Karpas-422 (cell line): ENCODE data around the gene CHORDC1. TPM values are rescaled to one million over a fixed set of nuclear protein-coding genes. Genes with fewer than 3 reads are reported as not detected.
"Not testable (repeated sequence)": the region's sequence is repeated elsewhere in the genome, so short reads cannot be mapped to it uniquely, and the experiment has no call there.

Source experiments
- DNase-seq: peaks from one replicate; pipeline ENCODE4 v3.0.0-alpha.2; 2015
- H2AFZ ChIP-seq: fragments of 200-600 bp; sonication (generic); 2 replicates; pipeline ENCODE4 v1.6.1; 2014; ENCODE audit warnings: antibody characterized with exemption, low read length, mixed read lengths
- H3K27ac ChIP-seq: fragments of 200-600 bp; sonication (generic); 2 replicates; pipeline ENCODE4 v1.5.1; 2014; ENCODE audit warnings: mild to moderate bottlenecking, low read length, moderate library complexity
- H3K27me3 ChIP-seq: fragments of 200-600 bp; sonication (generic); 2 replicates; pipeline ENCODE4 v1.6.1; 2014; ENCODE audit warnings: low read length, mixed read lengths
- H3K36me3 ChIP-seq: fragments of 200-600 bp; sonication (generic); 2 replicates; pipeline ENCODE4 v1.6.1; 2014; ENCODE audit warnings: low read length, mixed read lengths; ENCODE audit not compliant: insufficient read depth
- H3K4me1 ChIP-seq: fragments of 200-600 bp; sonication (generic); 2 replicates; pipeline ENCODE4 v1.6.1; 2014; ENCODE audit warnings: mild to moderate bottlenecking, low read length, mixed read lengths
- H3K4me2 ChIP-seq: fragments of 200-600 bp; sonication (generic); 2 replicates; pipeline ENCODE4 v1.6.1; 2014; ENCODE audit warnings: low read length, low read depth, mild to moderate bottlenecking; ENCODE audit not compliant: poor library complexity, severe bottlenecking
- H3K4me3 ChIP-seq: fragments of 200-600 bp; sonication (generic); 2 replicates; pipeline ENCODE4 v1.5.1; 2014; ENCODE audit warnings: mild to moderate bottlenecking, antibody characterized with exemption, low read length, mixed read lengths
- H3K79me2 ChIP-seq: fragments of 200-600 bp; sonication (generic); 2 replicates; pipeline ENCODE4 v1.6.1; 2014; ENCODE audit warnings: mild to moderate bottlenecking, low read length, mixed read lengths
- H3K9ac ChIP-seq: fragments of 200-600 bp; sonication (generic); 2 replicates; pipeline ENCODE4 v1.6.0; 2014; ENCODE audit warnings: low read length
- H3K9me2 ChIP-seq: fragments of 200-600 bp; sonication (generic), shearing (Covaris generic); replicated peaks from 2 replicates; pipeline ENCODE4 v1.6.0; 2014; ENCODE audit warnings: mild to moderate bottlenecking, low read length, moderate library complexity; ENCODE audit not compliant: insufficient read depth
- H3K9me3 ChIP-seq: fragments of 300-700, 200-600 bp; sonication (generic); 2 replicates; pipeline ENCODE4 v1.6.1; 2014; ENCODE audit warnings: low read length, mixed read lengths
- H4K20me1 ChIP-seq: fragments of 200-600 bp; sonication (generic); 2 replicates; pipeline ENCODE4 v1.6.1; 2014; ENCODE audit warnings: mild to moderate bottlenecking, antibody characterized with exemption, low read length, low read depth; ENCODE audit not compliant: insufficient read depth
- total RNA-seq: library from RNA; depleted of rRNA; stranded (reverse); fragments of >200 nt; shearing (Covaris generic); gene quantifications from 2 replicates; pipeline ENCODE4 v1.2.3, GENCODE V29; 2014; ENCODE audit warnings: low replicate concordance

Gene CHORDC1
- total RNA-seq, 1 experiment from 2014 or later: 204 TPM

GRCh38 chr11:90187839-90188238 lies 35.0 kb downstream of the CHORDC1 start:
- Histone ChIP-seq H2AFZ (no peak overlapping the region), H3K9me2 (no peaks in the 10 kb centered on the region), H3K9ac (no peak overlapping the region), H3K79me2 (no peaks in the 10 kb centered on the region), H3K4me2 (no peak overlapping the region), H3K36me3 (peaks cover 30% of the 10 kb centered on the region), H3K27me3 (no peaks in the 10 kb centered on the region), H3K4me3 (no peak overlapping the region), H3K4me1 (no peaks in the 10 kb centered on the region), H4K20me1 (no peaks in the 10 kb centered on the region), H3K27ac (no peak overlapping the region), H3K9me3 (no peaks in the 10 kb centered on the region)
- DNase-seq: no peak

DNA sequence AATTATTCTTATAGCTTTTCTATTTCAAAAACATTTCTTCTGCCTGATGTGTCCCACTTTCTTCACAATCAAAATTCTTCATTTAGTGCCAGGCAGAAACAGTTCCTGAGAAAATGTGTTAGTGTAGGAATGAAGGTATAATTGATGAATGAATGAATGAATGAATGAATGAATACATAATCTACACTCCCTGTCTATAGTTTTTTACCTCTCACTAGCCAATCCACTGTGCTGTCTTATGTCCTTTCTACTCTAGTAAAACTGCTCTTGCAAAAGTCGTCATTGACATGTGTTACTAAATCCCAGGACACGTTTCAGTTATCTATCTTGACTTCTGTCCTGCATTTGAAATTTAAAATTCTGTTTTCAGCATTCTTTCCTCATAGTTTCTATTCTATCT lies 42.9 kb downstream of the CHORDC1 start:
- no peak overlapping the region for H2AFZ ChIP-seq
- H3K9me3 ChIP-seq: no peaks in the 10 kb centered on the region
- H3K27ac ChIP-seq: no peak overlapping the region
- H3K79me2 ChIP-seq: no peaks in the 10 kb centered on the region
- H3K9ac ChIP-seq: no peak overlapping the region
- no peaks in the 10 kb centered on the region for H3K9me2 ChIP-seq
- H3K4me2 ChIP-seq: no peak overlapping the region
- no peaks in the 10 kb centered on the region for H3K36me3 ChIP-seq
- no peak overlapping the region for H3K4me3 ChIP-seq
- DNase-seq: no peak
- H4K20me1 ChIP-seq: no peaks in the 10 kb centered on the region
- H3K27me3 ChIP-seq: no peaks in the 10 kb centered on the region
- no peaks in the 10 kb centered on the region for H3K4me1 ChIP-seq

DNA sequence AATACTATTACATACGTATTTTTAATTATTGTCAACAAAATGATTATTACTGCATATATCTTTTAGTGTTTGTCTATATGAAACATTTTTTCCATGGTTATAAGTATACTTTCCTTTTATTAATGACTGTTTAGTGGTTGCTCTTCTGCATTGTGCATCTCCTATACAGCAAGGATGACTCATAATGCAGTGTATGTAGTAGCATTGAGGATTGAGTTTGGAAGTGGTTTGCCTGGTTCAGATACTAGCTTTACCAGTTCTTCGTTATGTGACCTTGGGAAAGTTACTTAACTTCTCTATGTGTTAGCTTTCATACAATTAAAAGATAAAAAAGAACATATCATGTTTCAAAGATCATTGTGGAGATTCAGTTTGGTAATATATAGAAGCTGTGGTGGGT lies 44.1 kb downstream of the CHORDC1 start:
- H3K27me3 ChIP-seq: no peaks in the 10 kb centered on the region
- no peaks in the 10 kb centered on the region for H3K36me3 ChIP-seq
- no peak overlapping the region for H3K9ac ChIP-seq
- H3K4me3 ChIP-seq: no peak overlapping the region
- H3K4me1 ChIP-seq: no peaks in the 10 kb centered on the region
- no peaks in the 10 kb centered on the region for H3K9me3 ChIP-seq
- no peak overlapping the region for H3K27ac ChIP-seq
- H3K4me2 ChIP-seq: no peak overlapping the region
- no peaks in the 10 kb centered on the region for H4K20me1 ChIP-seq
- H3K9me2 ChIP-seq: no peaks in the 10 kb centered on the region
- no peak overlapping the region for H2AFZ ChIP-seq
- no peaks in the 10 kb centered on the region for H3K79me2 ChIP-seq
- DNase-seq: no peak

DNA sequence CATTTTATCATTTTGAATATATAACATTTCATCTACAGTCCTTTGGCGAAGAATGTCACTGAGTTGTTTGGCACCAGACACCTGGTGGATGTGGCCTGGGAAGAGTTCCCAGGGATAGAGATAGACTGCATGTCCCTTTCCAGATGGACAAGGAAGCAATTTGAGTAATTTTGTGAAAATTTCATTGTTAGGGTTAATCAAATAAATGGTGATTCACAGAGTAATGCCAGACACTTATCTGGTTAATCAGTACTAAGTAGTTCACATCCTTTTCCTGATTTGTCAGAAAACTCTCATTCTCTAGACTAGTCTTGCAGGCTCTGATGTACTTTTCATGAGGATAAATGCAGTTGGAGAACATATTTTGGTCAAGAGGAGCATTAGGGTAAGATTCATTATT lies 46.8 kb downstream of the CHORDC1 start:
- no peak overlapping the region for H3K4me3 ChIP-seq
- no peaks in the 10 kb centered on the region for H3K27me3 ChIP-seq
- no peaks in the 10 kb centered on the region for H3K9me3 ChIP-seq
- no peaks in the 10 kb centered on the region for H3K36me3 ChIP-seq
- no peak overlapping the region for H2AFZ ChIP-seq
- no peaks in the 10 kb centered on the region for H3K79me2 ChIP-seq
- H3K27ac ChIP-seq: no peak overlapping the region
- no peak overlapping the region for H3K9ac ChIP-seq
- DNase-seq: no peak
- no peaks in the 10 kb centered on the region for H3K4me1 ChIP-seq
- no peaks in the 10 kb centered on the region for H4K20me1 ChIP-seq
- H3K9me2 ChIP-seq: no peaks in the 10 kb centered on the region
- H3K4me2 ChIP-seq: no peak overlapping the region

DNA sequence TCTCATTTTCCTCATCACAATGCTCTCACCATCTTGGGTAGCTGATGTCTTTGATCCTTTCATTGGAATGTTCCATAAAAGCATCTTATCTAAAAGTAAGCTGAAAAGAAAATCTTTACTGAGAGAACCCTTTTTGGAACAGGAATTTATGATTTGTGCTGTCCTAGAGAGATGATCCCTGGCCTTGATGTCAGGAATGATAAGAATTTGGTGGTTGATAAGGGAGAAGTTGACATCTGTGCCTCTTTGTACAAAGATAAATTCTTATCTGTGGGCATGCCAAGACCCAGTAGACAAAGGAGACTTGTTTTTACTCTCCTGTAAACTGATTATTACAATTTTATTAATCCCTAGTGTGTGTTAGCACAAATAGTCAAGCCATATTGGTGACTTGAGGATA lies 51.5 kb downstream of the CHORDC1 start:
- no peaks in the 10 kb centered on the region for H3K27me3 ChIP-seq
- H3K4me3 ChIP-seq: no peak overlapping the region
- no peaks in the 10 kb centered on the region for H3K79me2 ChIP-seq
- no peaks in the 10 kb centered on the region for H3K4me1 ChIP-seq
- no peaks in the 10 kb centered on the region for H3K36me3 ChIP-seq
- H2AFZ ChIP-seq: no peak overlapping the region
- no peaks in the 10 kb centered on the region for H3K9me3 ChIP-seq
- no peaks in the 10 kb centered on the region for H4K20me1 ChIP-seq
- no peak overlapping the region for H3K4me2 ChIP-seq
- no peak overlapping the region for H3K9ac ChIP-seq
- no peaks in the 10 kb centered on the region for H3K9me2 ChIP-seq
- H3K27ac ChIP-seq: no peak overlapping the region
- DNase-seq: no peak

GRCh38 chr11:90168571-90168970 lies 54.3 kb downstream of the CHORDC1 start:
- Histone ChIP-seq H3K4me1 (no peaks in the 10 kb centered on the region), H4K20me1 (no peaks in the 10 kb centered on the region), H3K9me2 (no peaks in the 10 kb centered on the region), H3K79me2 (no peaks in the 10 kb centered on the region), H3K36me3 (no peaks in the 10 kb centered on the region), H3K4me3 (no peak overlapping the region), H3K9ac (no peak overlapping the region), H3K4me2 (no peak overlapping the region), H3K27me3 (no peaks in the 10 kb centered on the region), H3K9me3 (no peaks in the 10 kb centered on the region), H2AFZ (no peak overlapping the region), H3K27ac (no peak overlapping the region)
- no peak for DNase-seq

GRCh38 chr11:90167704-90168103 lies 55.1 kb downstream of the CHORDC1 start:
- not testable (repeated sequence) for H2AFZ ChIP-seq, H3K9me3 ChIP-seq, H3K4me1 ChIP-seq

GRCh38 chr11:90166982-90167573 lies 55.8 kb downstream of the CHORDC1 start:
- H3K9ac ChIP-seq, H3K4me2 ChIP-seq, DNase-seq, H2AFZ ChIP-seq, H3K9me3 ChIP-seq, H3K9me2 ChIP-seq, H4K20me1 ChIP-seq, H3K36me3 ChIP-seq, H3K27ac ChIP-seq, H3K27me3 ChIP-seq, H3K79me2 ChIP-seq, H3K4me3 ChIP-seq, H3K4me1 ChIP-seq: not testable (repeated sequence)

More at GRCh38 chr11:90167704-90168103, 55.1 kb downstream of the CHORDC1 start:
- H4K20me1 ChIP-seq, H3K27ac ChIP-seq, H3K27me3 ChIP-seq, H3K4me3 ChIP-seq, H3K36me3 ChIP-seq, H3K9ac ChIP-seq, DNase-seq, H3K9me2 ChIP-seq, H3K79me2 ChIP-seq, H3K4me2 ChIP-seq: not testable (repeated sequence)
